Activated CD4-positive, alpha-beta T cell treated with anti-CD3 and anti-CD28 coated beads for 4 hours (primary cell): Measurements from ENCODE around the gene MCTP1.
"Not testable (repeated sequence)": the region's sequence is repeated elsewhere in the genome, so short reads cannot be mapped to it uniquely, and the experiment has no call there.

ENCODE experiments used
- DNase-seq, 2 donors: peaks; one replicate each; pipeline ENCODE4 v3.0.0-alpha.2; 2020

MCTP1 gene

GRCh38 chr5:95251185-95251584 is 33.7 kb downstream of the MCTP1 start:
- no peak for DNase-seq

GRCh38 chr5:95244479-95244878 is 40.4 kb downstream of the MCTP1 start:
- DNase-seq: no peak

GRCh38 chr5:95241635-95242034 is 43.3 kb downstream of the MCTP1 start:
- no peak for DNase-seq

GRCh38 chr5:95241161-95241560 is 43.7 kb downstream of the MCTP1 start:
- no peak for DNase-seq

- no peak for DNase-seq
Observed at GRCh38 chr5:95238560-95239325, 46.2 kb downstream of the MCTP1 start.

GRCh38 chr5:95237324-95237723 is 47.6 kb downstream of the MCTP1 start:
- no peak for DNase-seq

GRCh38 chr5:95235439-95235982 is 49.4 kb downstream of the MCTP1 start:
- no peak for DNase-seq

- DNase-seq: no peak
Observed at GRCh38 chr5:95229646-95230045, 55.2 kb downstream of the MCTP1 start.

GRCh38 chr5:95224701-95225459 is 60.0 kb downstream of the MCTP1 start:
- DNase-seq: no peak

- DNase-seq: no peak
Observed at GRCh38 chr5:95223566-95224258, 61.2 kb downstream of the MCTP1 start.

- DNase-seq: no peak
Observed at GRCh38 chr5:95222836-95223235, 62.1 kb downstream of the MCTP1 start.

GRCh38 chr5:95221234-95221633 is 63.7 kb downstream of the MCTP1 start:
- no peak for DNase-seq

- no peak for DNase-seq
Observed at GRCh38 chr5:95220381-95220780, 64.5 kb downstream of the MCTP1 start.

- DNase-seq: no peak
Observed at GRCh38 chr5:95219411-95219810, 65.5 kb downstream of the MCTP1 start.

GRCh38 chr5:95217881-95218280 is 67.0 kb downstream of the MCTP1 start:
- DNase-seq: no peak

GRCh38 chr5:95217351-95217750 is 67.5 kb downstream of the MCTP1 start:
- no peak for DNase-seq

GRCh38 chr5:95216136-95216955 is 68.5 kb downstream of the MCTP1 start:
- DNase-seq: no peak

- not testable (repeated sequence) for DNase-seq
Observed at GRCh38 chr5:95207811-95208210, 77.1 kb downstream of the MCTP1 start.

- no peak for DNase-seq
Observed at GRCh38 chr5:95194856-95195255, 90.0 kb downstream of the MCTP1 start.

- DNase-seq: no peak
Observed at GRCh38 chr5:95191330-95191729, 93.6 kb downstream of the MCTP1 start.

- no peak for DNase-seq
Observed at GRCh38 chr5:95184924-95185323, 100.0 kb downstream of the MCTP1 start.

- DNase-seq: no peak
Observed at GRCh38 chr5:95181644-95182043, 103.2 kb downstream of the MCTP1 start.
